Measurements from ENCODE around the gene NT5DC1. TPM values are rescaled to one million over a fixed set of nuclear protein-coding genes. Genes with fewer than 3 reads are reported as not detected.

The NT5DC1 gene
- polyA plus RNA-seq, 5 donors, result 34.9 to 60.1 (median 53.5) TPM

DNA sequence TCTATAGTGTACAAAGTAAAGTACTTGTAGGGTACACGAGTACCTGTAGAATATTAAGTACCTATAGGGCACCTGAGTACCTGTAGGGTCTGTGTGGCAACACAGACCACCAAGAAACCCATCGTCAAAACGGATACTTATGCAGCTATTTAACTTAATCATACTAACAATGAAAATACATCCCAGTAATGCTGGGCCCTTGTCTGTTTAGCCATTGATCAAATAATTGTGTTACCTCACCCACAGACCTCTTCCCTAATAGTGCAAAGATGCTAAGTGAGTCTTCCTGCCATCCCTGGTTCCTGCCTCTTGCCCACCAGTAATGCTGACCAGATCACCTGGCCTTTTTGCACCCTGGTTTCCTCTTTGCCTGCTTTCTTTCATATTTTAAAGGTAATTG, 32.8 kb downstream of the NT5DC1 start:
- no peak for DNase-seq

DNA sequence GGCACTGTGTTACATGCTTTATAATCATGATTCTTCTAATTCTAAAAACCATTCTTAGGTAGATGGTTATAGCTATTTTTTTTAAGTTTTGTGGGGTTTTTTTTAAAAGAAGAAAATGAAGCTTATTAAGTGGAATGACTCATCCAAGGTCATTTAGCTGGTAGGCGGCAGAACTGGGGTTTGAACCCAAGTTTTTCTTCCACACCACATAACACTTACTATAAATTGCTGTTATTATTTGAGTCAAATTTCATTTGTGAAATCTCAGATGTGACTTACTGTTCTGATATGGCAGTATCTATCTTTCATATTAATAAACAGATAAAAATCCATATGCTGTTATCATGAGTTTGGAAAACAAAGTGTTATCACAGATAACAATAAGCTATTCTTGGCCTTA, 35.7 kb downstream of the NT5DC1 start:
- no peak for DNase-seq

DNA sequence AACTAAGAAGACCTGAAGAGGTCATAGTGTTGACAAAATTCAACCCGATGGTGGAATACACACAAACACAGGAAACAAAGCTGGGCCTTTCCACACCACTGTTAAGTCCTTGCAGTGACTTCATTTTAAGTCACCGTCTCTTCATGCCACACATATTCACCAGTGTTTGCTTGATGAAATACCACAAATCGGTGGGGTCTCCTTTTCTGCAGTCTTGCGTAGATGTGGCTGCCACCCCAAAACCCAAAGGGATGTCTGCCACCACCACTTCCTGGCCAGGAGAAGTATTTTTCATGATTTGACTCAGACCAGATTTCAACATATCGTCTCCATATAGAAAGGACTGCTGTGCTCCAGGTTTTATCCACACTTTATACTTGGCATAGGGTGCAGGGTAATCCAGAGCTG, 36.3 kb downstream of the NT5DC1 start:
- DNase-seq, result no peak

DNA sequence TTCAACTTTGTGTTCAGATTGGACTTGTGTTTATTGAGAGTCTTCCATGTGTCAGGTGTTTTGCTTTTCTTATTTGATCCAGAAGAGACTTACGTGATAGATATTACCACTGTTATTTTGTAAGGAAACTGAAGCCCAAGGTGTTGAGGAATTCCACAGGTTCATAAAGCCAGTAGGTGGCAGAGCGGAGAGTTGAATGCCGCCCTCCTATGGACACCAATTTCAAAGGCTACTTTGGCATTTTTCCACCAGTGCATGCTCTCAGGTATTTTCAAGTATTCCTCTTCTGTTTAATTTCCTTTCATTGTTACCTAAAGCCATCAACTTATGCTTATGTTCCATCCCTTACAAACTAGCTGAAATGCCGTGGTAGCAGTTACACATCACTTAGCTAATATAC, 39.3 kb downstream of the NT5DC1 start:
- DNase-seq, result no peak

DNA sequence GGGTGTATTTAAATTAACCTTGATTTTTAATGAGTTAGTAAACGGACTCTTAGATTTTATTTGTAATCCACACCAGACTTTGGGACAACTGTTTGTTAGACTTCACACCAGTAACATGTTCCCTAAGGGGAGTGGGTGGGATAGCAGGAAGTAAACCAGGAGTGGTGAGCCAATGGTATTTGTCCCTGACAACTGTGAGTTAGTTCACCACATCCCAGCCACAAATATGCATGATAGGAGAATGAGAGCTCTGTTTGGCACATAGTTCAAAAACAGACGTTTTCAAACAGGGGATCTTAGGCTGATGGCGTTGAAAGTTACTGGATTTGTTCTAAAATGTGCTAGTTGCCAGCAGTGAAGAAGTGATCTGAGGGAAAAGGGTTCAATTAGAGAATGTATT, 44.0 kb downstream of the NT5DC1 start:
- DNase-seq, result no peak

DNA sequence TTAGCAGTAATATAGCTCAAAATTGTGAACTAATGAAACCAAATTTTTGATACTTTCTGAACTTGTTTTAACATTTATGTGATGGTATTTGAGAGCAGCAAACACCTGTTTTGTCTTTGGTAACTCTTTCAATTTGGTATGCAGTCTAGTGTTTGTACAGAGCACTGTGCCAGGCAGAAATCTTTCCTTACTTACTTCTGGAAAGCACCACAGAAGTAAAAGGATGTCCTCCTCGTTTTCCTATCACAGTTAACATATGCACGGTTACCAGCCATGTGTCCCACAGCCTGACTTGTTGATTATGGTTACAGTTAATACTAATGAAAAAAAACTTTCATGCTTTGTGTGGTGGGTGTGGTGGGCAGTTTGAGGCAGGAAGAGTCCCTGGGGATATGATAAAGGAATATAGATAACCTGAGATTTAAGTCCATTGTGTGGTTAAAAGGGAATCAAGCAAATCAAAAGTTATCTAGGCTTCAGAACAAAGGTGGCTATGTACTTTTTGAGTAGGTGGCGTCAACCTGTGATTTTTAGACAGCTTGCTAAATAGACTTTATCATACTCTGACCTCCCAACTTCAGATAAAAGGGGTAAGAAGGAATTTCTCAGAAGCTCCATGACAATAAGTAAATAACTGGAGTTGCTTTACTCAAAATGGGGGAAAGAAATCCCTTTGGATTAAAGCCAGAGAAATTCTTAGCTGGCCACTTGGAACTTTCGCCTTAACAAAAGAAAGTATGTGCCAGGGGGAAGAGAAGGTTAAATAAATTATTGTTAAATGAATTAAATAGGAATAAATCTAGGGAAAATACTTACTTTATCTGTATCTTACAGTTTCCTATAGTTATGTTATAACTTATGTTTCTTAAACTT, 45.4 kb downstream of the NT5DC1 start:
- DNase-seq, result no peak

DNA sequence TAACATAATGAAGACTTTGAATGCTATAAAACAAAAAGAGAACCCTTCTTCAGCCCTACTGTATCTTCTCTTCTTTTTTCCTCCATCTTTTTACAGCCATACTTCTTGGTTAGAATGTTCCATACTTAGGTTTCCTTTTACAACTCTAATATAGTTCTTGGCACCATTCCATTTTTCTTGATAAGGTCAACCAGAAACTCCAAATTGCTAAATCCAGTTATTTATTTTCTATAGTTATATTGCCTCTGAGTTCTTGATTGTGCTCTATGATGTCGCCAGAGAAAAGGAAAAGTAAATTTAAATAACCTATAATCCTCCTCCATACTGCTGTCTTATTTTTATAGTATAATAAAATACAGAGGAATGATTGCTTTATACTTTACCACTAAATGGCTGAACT, 52.0 kb downstream of the NT5DC1 start:
- DNase-seq, result no peak

DNA sequence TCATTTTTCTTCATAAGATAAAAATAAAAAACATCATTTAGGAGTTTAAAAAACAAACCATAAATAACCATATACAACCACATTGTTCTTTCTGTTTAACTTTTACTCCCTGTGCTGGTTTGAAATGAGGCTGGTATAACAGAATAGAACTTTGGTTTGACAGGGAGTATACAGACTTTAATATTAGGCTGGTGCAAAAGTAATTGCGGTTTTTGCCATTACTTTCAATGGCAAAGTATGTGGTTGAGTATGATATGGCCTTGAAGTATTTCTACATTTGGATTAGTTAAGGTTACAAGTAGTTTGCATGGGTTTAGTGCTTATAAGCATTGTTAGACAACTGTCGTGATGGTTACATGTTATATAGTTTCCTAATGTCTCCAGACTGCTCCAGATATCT, 54.2 kb downstream of the NT5DC1 start:
- no peak for DNase-seq

DNA sequence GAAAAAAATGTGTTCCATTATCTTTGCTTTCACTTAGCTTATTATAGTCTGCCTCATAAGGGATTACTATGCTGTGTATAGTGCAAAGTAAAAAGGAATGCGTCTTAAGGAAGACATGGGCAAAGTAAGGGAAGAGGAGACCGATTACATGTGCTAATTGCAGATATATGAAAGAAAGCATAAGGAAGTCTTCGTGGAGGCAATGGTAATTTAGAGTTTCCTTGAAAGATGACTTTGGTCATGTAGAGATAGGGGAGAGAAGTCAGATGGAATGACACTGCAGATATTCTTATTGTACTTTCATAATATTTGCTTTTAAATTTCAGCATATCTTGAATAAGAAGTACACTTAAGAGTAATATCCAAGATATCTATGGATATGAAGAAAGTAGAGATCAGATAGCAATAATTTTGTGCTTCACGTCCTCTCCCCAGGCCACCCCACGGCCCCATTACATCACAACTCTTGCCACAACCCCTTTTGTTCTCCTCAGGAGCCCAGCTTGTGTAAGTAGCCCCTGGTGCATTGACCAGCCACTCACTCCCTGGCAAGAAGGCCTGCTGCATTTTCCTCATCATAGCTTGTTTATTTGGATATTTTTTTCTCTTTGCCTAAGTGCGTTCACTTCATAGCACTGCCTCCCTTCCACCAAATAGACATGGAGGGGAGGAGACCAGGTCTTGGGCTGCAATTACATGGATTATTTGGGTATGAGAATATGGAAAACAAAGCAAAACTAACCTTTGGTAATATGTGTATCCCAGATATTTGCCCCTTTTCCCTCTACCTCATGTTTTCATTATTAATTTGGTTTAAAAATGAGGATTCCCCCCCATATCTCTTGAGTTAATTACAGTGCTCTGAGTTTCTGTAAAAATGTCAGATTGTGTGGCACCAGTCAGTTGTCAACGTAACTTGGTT, 56.0 kb downstream of the NT5DC1 start:
- DNase-seq, result no peak

DNA sequence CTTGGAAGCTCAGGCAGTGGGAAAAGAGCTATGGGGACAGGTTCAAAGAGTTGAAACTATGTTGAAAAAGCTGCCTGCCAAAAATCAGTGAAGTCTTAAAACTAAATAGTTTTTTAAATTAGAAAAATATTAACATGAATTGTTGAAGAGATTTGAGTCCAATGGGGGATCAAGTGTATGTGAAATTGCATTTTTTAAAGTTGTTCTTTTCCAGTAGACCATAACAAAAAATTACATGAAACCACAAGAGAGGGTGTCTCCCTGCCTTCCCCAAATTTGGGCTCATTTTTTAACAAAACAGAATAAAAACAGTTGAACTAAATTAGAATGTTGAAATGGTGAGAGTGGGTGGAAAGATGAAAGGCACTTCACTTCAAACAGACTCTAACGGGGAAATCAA, 56.7 kb downstream of the NT5DC1 start:
- DNase-seq, result no peak

DNA sequence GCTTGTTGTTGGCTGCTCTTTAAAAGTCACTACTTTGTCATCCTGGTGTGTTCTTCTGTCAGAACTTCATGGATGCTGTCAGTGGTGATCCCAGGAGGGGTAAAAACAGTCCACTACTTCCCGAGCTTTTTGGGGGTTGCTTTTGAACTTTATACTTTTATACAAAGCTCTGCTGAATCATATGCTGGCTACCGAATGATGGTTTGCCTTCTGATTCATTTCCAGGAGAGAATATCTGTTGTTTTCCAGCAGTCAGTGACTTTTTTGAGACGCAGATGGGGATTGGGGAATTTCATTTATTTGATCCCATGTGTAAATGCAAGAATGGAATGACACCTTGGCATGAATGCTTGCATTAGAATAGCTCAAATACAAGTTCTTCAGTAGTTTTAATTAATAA, 58.0 kb downstream of the NT5DC1 start:
- no peak for DNase-seq

DNA sequence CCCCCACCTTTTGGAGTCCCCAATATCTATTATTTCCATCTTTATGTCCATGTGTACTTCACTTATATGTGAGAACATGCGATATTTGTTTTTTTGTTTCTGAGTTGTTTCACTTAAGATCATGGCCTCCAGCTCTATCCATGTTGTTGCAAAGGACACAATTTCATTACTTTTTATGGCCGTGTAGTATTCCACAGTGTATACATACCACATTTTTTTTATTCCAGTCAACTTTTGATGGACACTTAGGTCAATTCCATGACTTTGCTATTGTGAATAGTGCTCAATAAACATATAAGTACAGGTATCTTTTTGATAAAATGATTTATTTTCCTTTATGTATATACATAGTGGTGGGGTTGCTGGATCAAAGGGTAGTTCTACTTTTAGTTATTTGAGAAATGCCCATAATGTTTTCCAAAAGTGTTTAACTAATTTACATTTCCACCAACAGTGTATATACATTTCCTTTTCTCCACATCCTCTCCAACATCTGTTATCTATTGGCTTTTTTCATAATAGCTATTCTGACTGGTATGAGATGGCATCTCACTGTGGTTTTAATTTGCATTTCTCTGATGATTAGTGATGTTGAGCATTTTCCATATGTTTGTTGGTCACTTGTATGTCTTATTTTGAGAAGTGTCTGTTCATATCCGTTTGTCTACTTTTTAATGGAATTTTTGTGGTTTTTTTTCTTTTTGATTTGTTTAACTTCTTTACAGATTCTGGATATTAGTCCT, 59.3 kb downstream of the NT5DC1 start:
- no peak for DNase-seq

DNA sequence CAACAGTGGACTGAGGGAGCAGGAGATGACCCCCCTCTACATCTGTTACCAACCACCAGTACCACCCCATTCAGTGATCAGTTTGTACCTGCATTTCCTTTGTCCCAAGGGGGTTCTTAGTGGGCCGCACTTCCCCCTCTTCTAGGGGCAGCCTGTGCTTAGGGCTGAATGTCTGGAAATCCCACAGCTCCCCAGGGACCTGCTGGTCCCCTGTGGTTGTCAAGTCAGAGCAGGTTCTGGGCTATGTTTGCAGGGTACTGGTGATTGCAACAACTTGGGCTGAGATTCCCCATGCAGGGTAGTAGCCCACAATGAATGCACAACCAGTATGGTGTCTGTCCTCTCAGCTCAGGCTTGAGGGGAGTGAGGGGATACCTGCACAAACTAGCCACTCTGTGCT, 64.9 kb downstream of the NT5DC1 start:
- DNase-seq, result no peak

DNA sequence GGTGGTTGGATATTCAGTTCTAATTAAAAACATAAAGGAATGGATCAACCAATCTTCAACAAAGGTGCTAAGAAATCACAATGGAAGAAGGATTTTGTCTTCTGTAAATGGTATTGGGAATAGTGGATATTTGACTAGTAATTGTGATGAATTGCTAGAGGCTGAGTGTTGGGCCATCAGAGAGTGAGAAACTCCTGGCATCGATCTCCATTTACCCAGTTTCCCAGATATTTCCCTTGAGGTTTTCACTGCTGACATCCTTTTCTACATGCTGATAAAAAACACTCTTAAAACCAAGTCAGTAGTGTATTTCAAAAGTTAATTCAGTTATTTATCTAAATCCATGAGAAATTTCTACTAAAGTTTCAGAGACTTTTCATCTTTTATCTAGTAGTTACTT, 65.7 kb downstream of the NT5DC1 start:
- DNase-seq, result no peak

DNA sequence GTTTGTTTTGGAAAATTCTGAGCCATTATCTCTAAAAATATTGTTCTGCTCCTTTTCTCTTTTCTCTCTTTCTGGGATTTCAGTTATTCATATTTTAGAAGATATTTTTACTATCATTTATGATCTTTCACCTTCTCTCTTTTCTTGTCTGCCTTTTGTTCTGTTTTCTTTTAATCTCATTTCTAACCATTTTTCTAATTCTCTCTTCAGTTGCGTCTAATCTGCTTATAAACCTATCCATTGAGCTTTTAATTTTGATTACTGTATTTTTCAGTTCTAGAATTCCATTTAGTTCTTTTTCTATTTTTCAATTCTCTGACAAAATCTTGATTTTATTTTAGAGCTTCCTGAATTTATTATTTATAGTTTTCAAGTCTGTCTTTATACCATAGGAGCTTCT, 67.5 kb downstream of the NT5DC1 start:
- DNase-seq, result no peak

DNA sequence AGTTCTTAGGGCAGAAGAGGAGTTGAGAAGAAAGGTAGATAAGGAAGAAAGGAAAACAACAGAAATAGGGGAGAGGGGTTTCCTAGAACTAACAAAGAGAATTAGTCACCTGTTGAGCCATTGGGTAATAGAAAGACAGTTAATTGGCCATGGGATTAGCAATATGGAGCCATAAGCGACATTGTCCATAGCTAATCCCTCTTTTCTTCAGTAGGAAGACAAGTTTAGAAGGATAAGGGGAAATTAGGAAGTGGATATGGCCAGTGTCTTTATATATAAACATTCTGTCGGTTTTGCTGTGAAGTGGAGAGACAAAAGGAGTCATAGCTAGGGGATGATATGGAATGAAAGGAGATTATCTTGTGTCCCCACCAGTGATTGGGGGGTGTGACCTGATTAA, 69.2 kb downstream of the NT5DC1 start:
- no peak for DNase-seq

DNA sequence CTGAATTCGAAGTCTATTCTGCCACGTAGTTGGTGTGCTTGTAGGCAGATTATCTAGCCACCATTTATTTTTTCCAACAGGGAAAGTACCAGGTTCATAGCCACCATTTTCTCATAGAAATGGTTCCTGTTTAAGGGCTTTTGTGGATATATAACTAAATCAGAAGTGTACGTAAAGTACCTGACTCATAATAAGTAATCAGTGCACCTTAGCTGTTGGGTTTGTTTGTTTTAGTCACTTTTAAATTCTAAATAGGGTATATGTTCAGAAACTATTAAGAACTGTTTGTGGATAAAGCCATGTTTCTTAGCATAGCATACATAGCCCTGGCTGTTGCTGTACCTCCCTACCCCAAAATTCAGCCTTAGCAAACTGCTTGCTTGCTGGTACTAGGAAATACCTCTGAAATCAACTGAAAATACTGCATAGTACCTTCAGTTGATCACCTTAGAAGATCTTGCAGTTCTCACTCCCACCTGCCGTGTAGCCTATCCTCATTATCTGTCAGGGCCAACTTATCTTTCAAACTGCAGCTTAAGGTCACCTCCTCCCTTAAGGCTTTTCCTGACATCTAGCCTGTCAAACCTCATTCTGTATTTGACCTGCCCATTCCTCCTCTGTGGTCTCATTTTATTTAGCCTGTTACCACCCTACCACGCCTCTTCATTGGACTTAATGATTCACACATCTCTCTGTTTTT, 69.9 kb downstream of the NT5DC1 start:
- no peak for DNase-seq

DNA sequence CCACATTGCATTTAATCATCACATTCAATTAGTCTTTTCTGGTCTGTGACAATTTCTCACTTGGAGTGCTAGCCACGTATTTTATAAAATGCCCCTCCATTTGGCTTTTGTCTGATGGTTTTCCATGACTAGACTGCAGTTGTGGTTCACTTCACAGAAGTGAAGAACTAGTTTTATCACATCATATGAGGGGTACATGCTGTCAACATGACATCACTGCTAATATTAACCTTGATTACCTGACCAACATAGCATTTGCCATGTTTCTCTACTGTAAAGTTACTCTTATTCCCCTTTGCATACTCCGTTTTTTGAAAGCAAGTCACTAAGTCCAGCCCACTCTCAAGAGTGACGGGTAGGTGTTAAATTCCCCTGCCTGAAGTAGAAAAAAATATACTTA, 73.3 kb downstream of the NT5DC1 start:
- no peak for DNase-seq

DNA sequence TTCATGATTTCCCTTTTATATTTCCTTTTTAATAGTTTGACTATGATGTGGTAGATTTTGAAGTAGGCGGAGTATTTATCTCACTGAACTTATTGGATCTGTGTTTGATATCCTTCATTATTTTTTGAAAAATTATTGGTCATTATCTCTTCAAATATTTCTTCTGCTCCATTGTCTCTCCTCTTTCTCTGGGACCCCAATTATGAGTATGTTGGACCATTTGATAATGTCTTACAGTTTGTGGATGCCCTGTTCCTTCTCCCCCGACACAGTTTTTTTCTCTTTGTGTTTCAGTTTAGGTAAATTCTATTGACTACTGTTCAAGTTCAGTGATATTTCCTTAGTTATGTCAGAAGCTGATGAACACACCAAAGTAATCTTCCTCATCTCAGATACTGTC, 74.7 kb downstream of the NT5DC1 start:
- DNase-seq, result no peak

DNA sequence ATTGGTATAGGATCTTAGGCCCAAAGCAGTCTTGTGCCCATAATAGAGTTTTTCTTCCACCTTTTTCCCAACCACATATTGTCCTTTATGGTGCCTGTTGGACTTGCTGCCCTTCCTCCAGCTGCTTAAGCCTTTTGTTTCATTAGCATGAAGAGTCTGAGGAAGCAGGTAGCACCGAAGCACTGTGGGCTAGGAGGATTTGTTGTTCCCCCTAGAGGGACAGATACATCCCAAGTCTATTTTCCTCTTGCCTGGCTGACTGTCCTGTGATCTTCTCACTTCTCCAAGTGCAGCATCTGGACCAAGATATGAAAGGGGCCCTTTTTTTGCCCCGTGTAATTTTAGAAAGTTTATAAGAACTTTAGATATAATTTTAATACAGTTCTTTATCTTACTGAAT, 75.9 kb downstream of the NT5DC1 start:
- DNase-seq, result no peak

DNA sequence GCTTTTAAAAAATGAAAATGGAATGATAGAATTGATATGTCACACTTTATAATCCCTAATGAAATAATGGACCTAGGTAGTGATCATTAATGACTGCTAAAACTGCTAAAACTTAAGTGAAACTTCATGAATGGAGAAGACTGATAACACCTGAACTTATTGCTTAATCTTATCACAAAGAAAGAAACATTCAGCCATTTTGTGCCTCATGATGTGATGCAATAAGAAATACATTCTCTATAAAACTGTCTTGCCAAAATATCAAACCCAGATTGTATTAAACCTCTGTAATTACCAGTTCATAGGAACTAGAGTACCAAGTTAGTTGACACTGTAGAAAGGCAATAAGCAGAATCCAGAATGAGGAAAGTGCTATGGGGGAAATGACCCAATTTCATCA, 79.7 kb downstream of the NT5DC1 start:
- DNase-seq, result no peak

DNA sequence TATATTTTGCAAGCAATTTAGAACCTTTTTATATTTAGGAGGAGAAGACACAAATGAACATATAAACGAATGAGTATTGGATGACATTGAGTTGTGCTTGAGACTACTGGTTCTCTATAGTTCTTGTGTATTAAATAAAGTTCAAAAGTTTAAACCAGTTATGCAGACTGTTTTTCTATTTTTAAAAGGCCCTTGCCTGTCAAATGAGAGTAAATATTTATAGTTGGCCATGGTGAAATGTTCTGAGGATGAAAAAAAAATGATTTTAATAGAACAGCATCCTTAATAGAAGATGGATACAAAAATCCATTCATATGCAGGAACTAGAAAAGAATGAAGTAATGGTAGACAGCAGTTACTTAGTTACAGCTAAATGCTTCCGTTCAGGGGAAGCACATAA, 88.8 kb downstream of the NT5DC1 start:
- DNase-seq, result no peak
